GM18861 (cell line): ENCODE results near the gene LPCAT4.

Experiments
- ATAC-seq: cut with Tn5 transposase; IDR thresholded peaks from one replicate; pipeline ENCODE4 v1.9.1; 2021; ENCODE audit not compliant: unreplicated experiment

LPCAT4 gene

GRCh38 chr15:34337557-34338306, 29.3 kb downstream of the LPCAT4 start, which contains the start of gene SLC12A6:
TSS of gene SLC12A6 (minus strand) at chr15:34337781. CDS start at chr15:34336680, 1,101 bp downstream.
- peak; percentile 59 for ATAC-seq

GRCh38 chr15:34336991-34337556, 29.9 kb downstream of the LPCAT4 start:
- ATAC-seq = no peak

- ATAC-seq = no peak
Observed at GRCh38 chr15:34336231-34336990, 30.6 kb downstream of the LPCAT4 start.

- no peak for ATAC-seq
Observed at GRCh38 chr15:34335176-34336032, 31.6 kb downstream of the LPCAT4 start.

- ATAC-seq = no peak
Observed at GRCh38 chr15:34334672-34335071, 32.3 kb downstream of the LPCAT4 start.

- ATAC-seq = no peak
Observed at GRCh38 chr15:34332553-34333120, 34.4 kb downstream of the LPCAT4 start.

- ATAC-seq = no peak
Observed at GRCh38 chr15:34331809-34332208, 35.2 kb downstream of the LPCAT4 start.

GRCh38 chr15:34330279-34330678, 36.7 kb downstream of the LPCAT4 start:
- no peak for ATAC-seq

- ATAC-seq = no peak
Observed at GRCh38 chr15:34329006-34329405, 38.0 kb downstream of the LPCAT4 start.

- ATAC-seq = no peak
Observed at GRCh38 chr15:34327906-34328305, 39.1 kb downstream of the LPCAT4 start.

- no peak for ATAC-seq
Observed at GRCh38 chr15:34325368-34325767, 41.6 kb downstream of the LPCAT4 start.

GRCh38 chr15:34324933-34325332, 42.1 kb downstream of the LPCAT4 start:
- ATAC-seq = no peak

GRCh38 chr15:34323217-34323616, 43.8 kb downstream of the LPCAT4 start:
- no peak for ATAC-seq

- peak; percentile 62 for ATAC-seq
Observed at GRCh38 chr15:34318277-34319079, 48.5 kb downstream of the LPCAT4 start.

GRCh38 chr15:34314491-34315490, 52.2 kb downstream of the LPCAT4 start:
- no peak for ATAC-seq

- no peak for ATAC-seq
Observed at GRCh38 chr15:34311563-34311962, 55.4 kb downstream of the LPCAT4 start.
